Measurements from ENCODE around the gene ELMO1.

- TF ChIP-seq POLR2A (IDR thresholded peaks at IDR 0.05; ENCODE audit: low read length) (no peak), GATA1 (IDR thresholded peaks at IDR 0.05; ENCODE audit: low read depth, low read length) (no peak)
Observed at GRCh38 chr7:37353949-37354655, 94.6 kb downstream of the ELMO1 start.
